ENCODE data around the gene MMEL1. TPM values are rescaled to one million over a fixed set of nuclear protein-coding genes. Genes with fewer than 3 reads are reported as not detected.

MMEL1 gene
- total and polyA plus RNA-seq, 2 of the 13 experiments (the other 11 are each of a cell fraction or from before 2014, with no cell fraction given): 0.48 TPM; not detected in 1

DNA sequence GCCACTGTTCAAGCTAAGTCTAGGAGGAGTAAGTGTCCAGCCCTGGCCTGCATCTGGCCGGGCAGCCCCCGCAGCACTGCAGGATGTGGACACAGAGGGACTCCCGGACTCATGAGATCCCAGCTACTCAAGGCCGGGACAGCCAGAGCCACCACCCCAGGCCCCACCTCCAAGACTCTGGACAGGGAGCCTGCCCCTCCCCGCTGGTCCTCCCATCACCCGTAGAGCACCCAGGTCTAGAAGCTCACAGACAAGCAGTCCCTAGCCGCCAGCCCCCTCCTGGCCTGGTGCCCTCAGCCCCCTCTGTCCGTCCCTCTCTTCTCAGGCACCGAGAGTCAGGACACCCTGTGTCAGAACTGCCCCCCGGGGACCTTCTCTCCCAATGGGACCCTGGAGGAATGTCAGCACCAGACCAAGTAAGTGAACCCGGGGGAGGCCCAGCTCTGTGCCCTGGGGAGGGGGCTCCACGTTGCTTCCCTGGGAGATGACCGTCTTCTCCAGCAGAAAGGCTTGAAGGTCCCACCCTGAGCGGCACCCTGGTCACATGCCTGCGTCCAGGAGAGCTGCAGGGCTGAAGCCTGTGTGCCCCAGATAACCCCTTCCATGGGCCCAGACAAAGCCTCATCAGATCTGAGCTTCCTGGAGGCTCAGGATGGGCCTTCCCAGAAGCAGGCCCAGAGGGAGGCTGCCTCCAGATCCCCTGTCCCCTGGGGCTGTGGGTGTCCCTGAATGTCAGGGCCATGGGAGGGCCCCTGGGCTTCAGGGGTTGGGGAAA, 72.3 kb downstream of the MMEL1 start:
- no peak overlapping the region for H3K9ac ChIP-seq (ENCODE audit: insufficient read depth, low read depth, low read length)
- intact Hi-C loops (cut with micrococcal nuclease; ENCODE audit: unreplicated experiment) (no loop called here), in situ Hi-C loops (cut with HindIII; ENCODE audit: extremely low pct_ligation_motif_present, low pct_unique_long_range_greater_than_20kb) (no loop called here)
- FAIRE-seq: no peak
- no peaks in the 10 kb centered on the region; a peak in 2 of 5 replicates for H3K27me3 ChIP-seq (ENCODE audit: control insufficient read depth in 1 of 2, insufficient read depth in 2 of 2, low read length in 2 of 2)
- H4K20me1 ChIP-seq (ENCODE audit: insufficient read depth, low read length): 0 out of 2 replicates have a peak, but pooled peaks cover 4% of the 10 kb centered on the region
- no peak overlapping the region for H3K4me3 ChIP-seq (replicated peaks in 1 of 3; ENCODE audit: insufficient read depth in 1 of 3, low read depth in 2 of 3, low read length in 3 of 3)
- no peaks in the 10 kb centered on the region; a peak in 1 of 5 replicates for H3K36me3 ChIP-seq (replicated peaks in 1 of 2; ENCODE audit: control insufficient read depth in 1 of 2, insufficient read depth in 2 of 2, low read length in 2 of 2)
- no peak overlapping the region for H3K4me2 ChIP-seq (ENCODE audit: low read depth, low read length)
- ATAC-seq: no peak
- no peak for DNase-seq (ENCODE audit: low spot score)
- ChIA-PET POLR2A (interaction anchor here (1.2 to 2.2 kb wide), 3 partner anchors 11 to 15 kb away, joined by 4 to 8 read pairs (median 4); no protein-coding TSS in a partner anchor), CTCF (ENCODE audit: low intra/inter-chr PET ratio, low total read pairs) (no interaction called here)
- H3K4me1 ChIP-seq (ENCODE audit: insufficient read depth, low read length): peaks cover 18% of the 10 kb centered on the region
- no TSS peak for BruUV-seq (replicated peaks)
- H2AFZ ChIP-seq (ENCODE audit: low read length): no peak overlapping the region
- no peaks in the 10 kb centered on the region for H3K9me3 ChIP-seq (ENCODE audit: low read length)
- H3K79me2 ChIP-seq (ENCODE audit: insufficient read depth, low read length): no peaks in the 10 kb centered on the region
- TF ChIP-seq, protein P1, sequence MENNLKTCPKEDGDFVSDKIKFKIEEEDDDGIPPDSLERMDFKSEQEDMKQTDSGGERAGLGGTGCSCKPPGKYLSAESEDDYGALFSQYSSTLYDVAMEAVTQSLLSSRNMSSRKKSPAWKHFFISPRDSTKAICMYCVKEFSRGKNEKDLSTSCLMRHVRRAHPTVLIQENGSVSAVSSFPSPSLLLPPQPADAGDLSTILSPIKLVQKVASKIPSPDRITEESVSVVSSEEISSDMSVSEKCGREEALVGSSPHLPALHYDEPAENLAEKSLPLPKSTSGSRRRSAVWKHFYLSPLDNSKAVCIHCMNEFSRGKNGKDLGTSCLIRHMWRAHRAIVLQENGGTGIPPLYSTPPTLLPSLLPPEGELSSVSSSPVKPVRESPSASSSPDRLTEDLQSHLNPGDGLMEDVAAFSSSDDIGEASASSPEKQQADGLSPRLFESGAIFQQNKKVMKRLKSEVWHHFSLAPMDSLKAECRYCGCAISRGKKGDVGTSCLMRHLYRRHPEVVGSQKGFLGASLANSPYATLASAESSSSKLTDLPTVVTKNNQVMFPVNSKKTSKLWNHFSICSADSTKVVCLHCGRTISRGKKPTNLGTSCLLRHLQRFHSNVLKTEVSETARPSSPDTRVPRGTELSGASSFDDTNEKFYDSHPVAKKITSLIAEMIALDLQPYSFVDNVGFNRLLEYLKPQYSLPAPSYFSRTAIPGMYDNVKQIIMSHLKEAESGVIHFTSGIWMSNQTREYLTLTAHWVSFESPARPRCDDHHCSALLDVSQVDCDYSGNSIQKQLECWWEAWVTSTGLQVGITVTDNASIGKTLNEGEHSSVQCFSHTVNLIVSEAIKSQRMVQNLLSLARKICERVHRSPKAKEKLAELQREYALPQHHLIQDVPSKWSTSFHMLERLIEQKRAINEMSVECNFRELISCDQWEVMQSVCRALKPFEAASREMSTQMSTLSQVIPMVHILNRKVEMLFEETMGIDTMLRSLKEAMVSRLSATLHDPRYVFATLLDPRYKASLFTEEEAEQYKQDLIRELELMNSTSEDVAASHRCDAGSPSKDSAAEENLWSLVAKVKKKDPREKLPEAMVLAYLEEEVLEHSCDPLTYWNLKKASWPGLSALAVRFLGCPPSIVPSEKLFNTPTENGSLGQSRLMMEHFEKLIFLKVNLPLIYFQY (CRISPR knock-in tag; IDR thresholded peaks at IDR 0.05; ENCODE audit: borderline replicate concordance): no peak
- TF ChIP-seq AKAP8 (CRISPR knock-in tag; IDR thresholded peaks at IDR 0.05) (no peak), NCOA2 (CRISPR knock-in tag; IDR thresholded peaks at IDR 0.05) (no peak), IRF2 (CRISPR knock-in tag; IDR thresholded peaks at IDR 0.05) (no peak), CBFB (CRISPR knock-in tag; IDR thresholded peaks at IDR 0.05) (no peak), ZNF138 (CRISPR knock-in tag; IDR thresholded peaks at IDR 0.05; ENCODE audit: low read depth) (no peak), IRF9 (CRISPR knock-in tag; IDR thresholded peaks at IDR 0.05; ENCODE audit: borderline replicate concordance) (no peak), ZNF317 (CRISPR knock-in tag; IDR thresholded peaks at IDR 0.05) (no peak), ZNF12 (CRISPR knock-in tag; IDR thresholded peaks at IDR 0.05) (no peak)
- H3K27ac ChIP-seq (ENCODE audit: extremely low read length, insufficient read depth, low read length): no peak overlapping the region
- WGBS (ENCODE audit: low lambda C conversion rate): 86% methylated on average over 7 of the region's 15 CpGs

Measured in HepG2 (cell line).